Stomach (tissue), 9 donors: ENCODE data around the gene LIN7C. TPM values are rescaled to one million over a fixed set of nuclear protein-coding genes. Genes with fewer than 3 reads are reported as not detected.
"Not testable (repeated sequence)": the region's sequence is repeated elsewhere in the genome, so short reads cannot be mapped to it uniquely, and the experiment has no call there.

Experiments
- DNase-seq, 2 donors: peaks; one replicate each; pipeline versions ENCODE4 v3.0.0 to v3.0.0-alpha.2; 2013 to 2019
- H3K27ac ChIP-seq, 5 donors: fragments of 200-600 bp in 4 of 5; sonication (generic) in 4 of 5; one replicate each; pipeline ENCODE4 v1.5.1; 2013 to 2019; ENCODE audit warnings: mild to moderate bottlenecking in 1 of 5, moderate library complexity in 1 of 5
- H3K27me3 ChIP-seq, 3 donors: fragments of 200-600 bp; sonication (generic); one replicate each; pipeline ENCODE4 v1.5.1; 2017 to 2019; ENCODE audit warnings: mixed run types in 1 of 3
- H3K36me3 ChIP-seq, 4 donors: fragments of 200-600 bp; sonication (generic); 1 replicate in 3 of 4; 2 replicates in 1 of 4; pipeline ENCODE4 v1.5.1; 2016 to 2019
- H3K4me1 ChIP-seq, 4 donors: fragments of 200-600 bp; sonication (generic); one replicate each; pipeline ENCODE4 v1.5.1; 2016 to 2019
- H3K4me3 ChIP-seq, 4 donors: fragments of 200-600 bp; sonication (generic) in 3 of 4; one replicate each; pipeline ENCODE4 v1.5.1; 2016 to 2019; ENCODE audit warnings: mild to moderate bottlenecking in 1 of 4
- H3K9me3 ChIP-seq, 4 donors: fragments of 200-600 bp; sonication (generic); one replicate each; pipeline ENCODE4 v1.5.1; 2016 to 2019
- CTCF ChIP-seq, 7 experiments: fragments of 450-650 bp in 4 of 7; fragments of 200-600 bp in 3 of 7; sonication (generic) in 3 of 7; IDR thresholded peaks; one replicate each; pipeline ENCODE4 v1.5.1; 2016 to 2019; ENCODE audit warnings: antibody characterized with exemption in 7 of 7, control low read depth in 2 of 7, mild to moderate bottlenecking in 1 of 7
- EP300 ChIP-seq: sonication (generic); formaldehyde crosslinking; IDR thresholded peaks from one replicate; pipeline ENCODE4 v1.6.1; 2017; ENCODE audit warnings: antibody characterized with exemption
- POLR2A ChIP-seq, 4 donors: fragments of 450-650 bp; IDR thresholded peaks; one replicate each; pipeline ENCODE4 v1.6.1; 2016; ENCODE audit warnings: antibody characterized with exemption in 4 of 4, control low read depth in 2 of 4, mild to moderate bottlenecking in 1 of 4, moderate library complexity in 1 of 4
- POLR2AphosphoS5 ChIP-seq, 3 donors: sonication (generic); formaldehyde crosslinking; IDR thresholded peaks; one replicate each; pipeline ENCODE4 v1.6.1; 2016; ENCODE audit warnings: antibody characterized with exemption in 3 of 3
- WGBS, 5 donors: extraction: QIAGEN DNeasy Blood & Tissue Kit in 3 of 5; methylation state at CpG; one replicate each; pipeline versions ENCODE4 v1.1.5 to v1.1.7; 2013 to 2018; 5-methylcytosine and 5-hydroxymethylcytosine counted together
- intact Hi-C: fragments of 100-400 bp; cut with DNase I; formaldehyde crosslinking; loops from one replicate; pipeline ENCODE4 v1.15.1; 2023; ENCODE audit warnings: low total_unique reads
- polyA plus RNA-seq, 3 donors: library from polyadenylated mRNA; stranded (reverse); fragments of 200-250 nt; gene quantifications; one replicate each; pipeline ENCODE4 v1.2.3, GENCODE V29; 2013
- total RNA-seq, 5 donors: library from RNA; depleted of rRNA; stranded (reverse); fragments of >200 nt; gene quantifications; one replicate each; pipeline versions ENCODE4 v1.1.0 to v1.2.3, GENCODE V29; 2014 to 2016
- donor health status: healthy with polysubstance abuse.
- donor health status: Bipolar disorder and iron deficiency.
- donor health status: healthy.

Gene LIN7C
- total and polyA plus RNA-seq, 8 donors = 7.2 to 106 (median 17.5) TPM

- Histone ChIP-seq H3K4me1 (no peaks in the 10 kb centered on the region), H3K36me3 (no peaks in the 10 kb centered on the region), H3K27ac (no peak overlapping the region), H3K9me3 (no peaks in the 10 kb centered on the region), H3K27me3 (no peaks in the 10 kb centered on the region), H3K4me3 (no peak overlapping the region)
- DNase-seq = no peak
- no peak for TF ChIP-seq EP300
- TF ChIP-seq CTCF (IDR thresholded peaks at IDR 0.05) = no peak
- TF ChIP-seq POLR2A (IDR thresholded peaks at IDR 0.05) = no peak
- TF ChIP-seq POLR2AphosphoS5 (IDR thresholded peaks at IDR 0.05) = no peak
- intact Hi-C loops = no loop called here
- WGBS, 5 donors = 81 to 88% (median 85%) methylated on average over 2 of the region's 2 CpGs
These were observed 11.9 kb upstream of the LIN7C start for GRCh38 chr11:27518518-27518917.

GRCh38 chr11:27517490-27517889 lies 10.9 kb upstream of the LIN7C start:
- H3K9me3 ChIP-seq, H3K4me3 ChIP-seq, DNase-seq, H3K4me1 ChIP-seq, H3K27me3 ChIP-seq, intact Hi-C loops, H3K36me3 ChIP-seq, H3K27ac ChIP-seq: not testable (repeated sequence)
- 90 to 100% (median 93%) methylated on average over 1 of the region's 1 CpG for WGBS, 5 donors

GRCh38 chr11:27514558-27514957 lies 8.0 kb upstream of the LIN7C start:
- 58 to 80% (median 79%) methylated on average over 4 of the region's 4 CpGs for WGBS, 5 donors
- no peaks in the 10 kb centered on the region for H3K4me1 ChIP-seq

GRCh38 chr11:27514076-27514475 lies 7.5 kb upstream of the LIN7C start:
- Histone ChIP-seq H3K9me3 (no peaks in the 10 kb centered on the region), H3K27ac (no peak overlapping the region), H3K4me3 (no peak overlapping the region), H3K27me3 (no peaks in the 10 kb centered on the region), H3K4me1 (no peaks in the 10 kb centered on the region), H3K36me3 (no peaks in the 10 kb centered on the region)
- DNase-seq = no peak
- WGBS, 5 donors = 67 to 94% (median 87%) methylated on average over 4 of the region's 4 CpGs
- TF ChIP-seq POLR2A (IDR thresholded peaks at IDR 0.05) (no peak), EP300 (no peak), POLR2AphosphoS5 (IDR thresholded peaks at IDR 0.05) (no peak), CTCF (IDR thresholded peaks at IDR 0.05) (no peak)
- intact Hi-C loops = no loop called here

More at GRCh38 chr11:27514558-27514957, 8.0 kb upstream of the LIN7C start:
- H3K27me3 ChIP-seq = no peaks in the 10 kb centered on the region
- intact Hi-C loops = no loop called here
- no peaks in the 10 kb centered on the region for H3K36me3 ChIP-seq
- H3K4me3 ChIP-seq = no peak overlapping the region
- no peak for DNase-seq
- no peaks in the 10 kb centered on the region for H3K9me3 ChIP-seq
- H3K27ac ChIP-seq = no peak overlapping the region
- TF ChIP-seq POLR2AphosphoS5 (IDR thresholded peaks at IDR 0.05) = no peak
- TF ChIP-seq EP300 = no peak
- no peak for TF ChIP-seq POLR2A (IDR thresholded peaks at IDR 0.05)
- TF ChIP-seq CTCF (IDR thresholded peaks at IDR 0.05) = no peak

- intact Hi-C loops = no loop called here
- no peak overlapping the region for H3K4me3 ChIP-seq
- H3K27ac ChIP-seq = no peak overlapping the region
- no peaks in the 10 kb centered on the region for H3K9me3 ChIP-seq
- TF ChIP-seq POLR2AphosphoS5 (IDR thresholded peaks at IDR 0.05) (no peak), EP300 (no peak), CTCF (IDR thresholded peaks at IDR 0.05) (no peak), POLR2A (IDR thresholded peaks at IDR 0.05) (no peak)
- H3K4me1 ChIP-seq = no peaks in the 10 kb centered on the region
- H3K36me3 ChIP-seq = no peaks in the 10 kb centered on the region
- no peak for DNase-seq
- H3K27me3 ChIP-seq = no peaks in the 10 kb centered on the region
- WGBS, 5 donors = 75 to 86% (median 83%) methylated on average over 2 of the region's 2 CpGs
These were observed 6.8 kb upstream of the LIN7C start for GRCh38 chr11:27513389-27513788.
